ENCODE data around the gene DCP1B.

The DCP1B gene

GRCh38 chr12:1911598-1912575 is 92.4 kb downstream of the DCP1B start:
- no peak for TF ChIP-seq POLR2AphosphoS5 (IDR thresholded peaks at IDR 0.05; ENCODE audit: low read depth, low read length)
- TF ChIP-seq TAF1 (IDR thresholded peaks at IDR 0.05; ENCODE audit: borderline replicate concordance, insufficient read depth, low read length), result no peak
- no peak for TF ChIP-seq FOXP2 (optimal IDR thresholded peaks at IDR 0.05; ENCODE audit: borderline replicate concordance, extremely low read depth, extremely low read length, insufficient read depth)
- no peak for TF ChIP-seq REST (IDR thresholded peaks at IDR 0.05; ENCODE audit: insufficient read depth in 1 of 2, low read depth in 2 of 2, low read length in 2 of 2)
- TF ChIP-seq SIN3A (IDR thresholded peaks at IDR 0.05; ENCODE audit: borderline replicate concordance, insufficient read depth, low read length), result no peak

- no peak for TF ChIP-seq FOXP2 (optimal IDR thresholded peaks at IDR 0.05; ENCODE audit: borderline replicate concordance, extremely low read depth, extremely low read length, insufficient read depth)
Measured at GRCh38 chr12:1910468-1910867, 93.8 kb downstream of the DCP1B start.

DNA sequence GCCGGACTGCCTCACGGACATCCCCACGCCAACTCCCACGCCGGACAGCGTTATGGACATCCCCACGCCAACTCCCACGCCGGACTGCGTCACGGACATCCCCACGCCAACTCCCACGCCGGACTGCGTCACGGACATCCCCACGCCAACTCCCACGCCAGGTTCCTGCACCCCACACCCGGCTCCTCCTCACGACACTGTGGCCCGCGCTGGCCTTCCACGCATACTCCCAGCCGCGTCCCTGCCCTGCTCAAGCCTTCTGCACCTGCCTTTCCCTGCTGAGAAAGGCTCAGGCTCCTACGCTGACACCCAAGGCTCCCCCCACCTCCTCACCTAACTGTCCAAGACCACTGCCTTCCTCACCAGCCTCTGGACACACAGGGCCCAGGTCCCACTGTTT is 95.5 kb downstream of the DCP1B start:
- TF ChIP-seq FOXP2 (optimal IDR thresholded peaks at IDR 0.05; ENCODE audit: borderline replicate concordance, extremely low read depth, extremely low read length, insufficient read depth), result no peak
- TF ChIP-seq POLR2AphosphoS5 (IDR thresholded peaks at IDR 0.05; ENCODE audit: low read depth, low read length), result no peak
- TF ChIP-seq SIN3A (IDR thresholded peaks at IDR 0.05; ENCODE audit: borderline replicate concordance, insufficient read depth, low read length), result no peak
- no peak for TF ChIP-seq TAF1 (IDR thresholded peaks at IDR 0.05; ENCODE audit: borderline replicate concordance, insufficient read depth, low read length)
- TF ChIP-seq REST (IDR thresholded peaks at IDR 0.05; ENCODE audit: insufficient read depth in 1 of 2, low read depth in 2 of 2, low read length in 2 of 2), result no peak

DNA sequence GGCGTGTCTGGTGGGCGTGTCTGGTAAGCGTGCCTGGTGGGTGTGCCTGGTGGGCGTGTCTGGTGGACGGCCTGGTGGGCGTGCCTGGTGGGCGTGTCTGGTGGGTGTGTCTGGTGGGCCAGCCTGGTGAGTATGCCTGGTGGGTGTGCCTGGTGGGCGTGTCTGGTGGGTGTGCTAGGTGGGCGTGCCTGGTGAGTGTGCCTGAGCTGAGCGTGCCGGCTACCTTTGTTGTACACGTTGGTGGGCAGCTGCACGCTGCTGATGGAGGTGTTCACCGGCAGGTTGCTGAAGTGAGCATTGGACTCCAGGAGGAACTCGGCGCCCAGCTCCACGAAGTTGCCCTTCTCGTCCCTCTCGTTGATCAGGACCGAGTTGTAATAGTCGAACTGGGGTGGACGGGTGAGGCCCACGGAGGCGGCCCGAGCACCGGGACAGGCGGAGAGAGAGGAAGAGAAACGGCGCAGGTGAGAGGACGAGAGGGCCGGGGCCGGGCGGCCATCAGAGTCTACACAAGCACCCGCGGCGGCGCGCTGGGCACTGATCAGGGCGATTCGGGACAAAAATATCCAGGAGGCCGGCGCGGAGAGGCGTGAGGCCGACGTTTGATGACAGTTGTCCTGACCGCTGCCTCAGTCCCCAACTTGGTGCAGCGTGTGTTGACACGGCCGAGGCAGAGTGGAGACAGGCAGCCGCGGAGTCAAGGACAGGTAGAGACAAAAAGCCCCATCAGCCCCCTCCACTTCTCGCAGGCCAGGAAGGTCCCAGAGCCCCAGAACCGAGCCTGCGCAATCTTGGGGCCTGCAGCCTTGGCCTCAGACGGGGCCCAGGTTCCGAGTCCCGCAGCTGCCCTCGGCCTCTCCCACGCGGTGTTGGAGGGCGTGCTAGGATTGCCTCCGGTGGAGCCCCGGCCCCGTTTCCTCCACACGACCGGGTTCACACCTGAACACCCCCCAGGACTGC is 96.3 kb downstream of the DCP1B start:
- no peak for TF ChIP-seq POLR2AphosphoS5 (IDR thresholded peaks at IDR 0.05; ENCODE audit: low read depth, low read length)
- no peak for TF ChIP-seq TAF1 (IDR thresholded peaks at IDR 0.05; ENCODE audit: borderline replicate concordance, insufficient read depth, low read length)
- TF ChIP-seq FOXP2 (optimal IDR thresholded peaks at IDR 0.05; ENCODE audit: borderline replicate concordance, extremely low read depth, extremely low read length, insufficient read depth), result no peak
- no peak for TF ChIP-seq SIN3A (IDR thresholded peaks at IDR 0.05; ENCODE audit: borderline replicate concordance, insufficient read depth, low read length)

GRCh38 chr12:1906579-1906978 is 97.7 kb downstream of the DCP1B start:
- TF ChIP-seq SIN3A (IDR thresholded peaks at IDR 0.05; ENCODE audit: borderline replicate concordance, insufficient read depth, low read length) (no peak), POLR2AphosphoS5 (IDR thresholded peaks at IDR 0.05; ENCODE audit: low read depth, low read length) (no peak), FOXP2 (optimal IDR thresholded peaks at IDR 0.05; ENCODE audit: borderline replicate concordance, extremely low read depth, extremely low read length, insufficient read depth) (no peak), TAF1 (IDR thresholded peaks at IDR 0.05; ENCODE audit: borderline replicate concordance, insufficient read depth, low read length) (no peak), REST (IDR thresholded peaks at IDR 0.05; ENCODE audit: insufficient read depth in 1 of 2, low read depth in 2 of 2, low read length in 2 of 2) (no peak)

Data from PFSK-1 (cell line).